ENCODE measurements around the gene ALKBH4. TPM values are rescaled to one million over a fixed set of nuclear protein-coding genes. Genes with fewer than 3 reads are reported as not detected.
"Not testable (repeated sequence)": the region's sequence is repeated elsewhere in the genome, so short reads cannot be mapped to it uniquely, and the experiment has no call there.

Gene ALKBH4
- total and polyA plus RNA-seq, 2 of the 8 experiments (the other 6 are each of a cell fraction or from before 2014, with no cell fraction given) = 10.2 to 16.6 TPM

GRCh38 chr7:102454932-102455331, 9.7 kb downstream of the ALKBH4 start:
- H2BK20ac ChIP-seq (ENCODE audit: low read length); DNase-seq (ENCODE audit: low read depth in 1 of 2, low spot score in 2 of 2); H2BK15ac ChIP-seq (ENCODE audit: low read length); H3K4me3 ChIP-seq (ENCODE audit: extremely low read depth in 1 of 4, insufficient read depth in 2 of 4, low read depth in 3 of 4, low read length in 4 of 4); H4K20me1 ChIP-seq (replicated peaks in 1 of 2; ENCODE audit: control insufficient read depth in 1 of 2, insufficient read depth in 2 of 2, low read length in 2 of 2); H3K4ac ChIP-seq (replicated peaks; ENCODE audit: insufficient read length, low read depth, low read length); H2BK5ac ChIP-seq (ENCODE audit: low read depth, low read length); H3K14ac ChIP-seq (ENCODE audit: insufficient read length); H3K56ac ChIP-seq (replicated peaks; ENCODE audit: insufficient read length, low read depth, low read length); H3K4me1 ChIP-seq (replicated peaks in 1 of 4; ENCODE audit: control insufficient read depth in 3 of 4, insufficient read depth in 4 of 4, low read length in 3 of 4); H2BK120ac ChIP-seq (replicated peaks; ENCODE audit: low read depth, low read length); H4K5ac ChIP-seq (ENCODE audit: insufficient read length, low read depth, low read length); H3K9ac ChIP-seq (replicated peaks in 1 of 4; ENCODE audit: extremely low read depth in 1 of 4, low read depth in 3 of 4, low read length in 3 of 4); H2AK5ac ChIP-seq (ENCODE audit: low read depth, low read length); H3K79me1 ChIP-seq (ENCODE audit: low read depth, low read length); H3K27ac ChIP-seq (ENCODE audit: low read depth, low read length); H4K8ac ChIP-seq (ENCODE audit: extremely low read depth, insufficient read depth, low read length); H3K9me3 ChIP-seq (ENCODE audit: insufficient read depth in 2 of 2, low read depth in 1 of 2, low read length in 1 of 2); FAIRE-seq; H4K91ac ChIP-seq (replicated peaks; ENCODE audit: insufficient read length, low read length); H3K23ac ChIP-seq (ENCODE audit: insufficient read length); H2AFZ ChIP-seq (ENCODE audit: low read length); H3K79me2 ChIP-seq (ENCODE audit: control insufficient read depth in 1 of 2, insufficient read depth in 2 of 2, low read length in 2 of 2); H3K27me3 ChIP-seq (replicated peaks in 1 of 4; ENCODE audit: control insufficient read depth in 3 of 4, extremely low read depth in 1 of 4, insufficient read depth in 3 of 4, low read length in 3 of 4); H3K18ac ChIP-seq (ENCODE audit: extremely low read depth, low read length); H3K4me2 ChIP-seq (ENCODE audit: insufficient read depth in 1 of 2, low read depth in 2 of 2, low read length in 2 of 2); H3K23me2 ChIP-seq (ENCODE audit: low read depth, low read length); H2BK12ac ChIP-seq (ENCODE audit: low read depth, low read length): not testable (repeated sequence)
- POLR2A ChIA-PET (ENCODE audit: partially characterized antibody) = interaction anchor here (1.3 to 4.5 kb wide), 6 partner anchors 8 to 59 kb away, joined by 3 to 27 read pairs (median 6); partner anchors contain the start of genes ALKBH4, LRWD1 and PRKRIP1
- WGBS, 2 experiments (ENCODE audit: extremely low coverage in 1 of 2, insufficient coverage in 1 of 2, insufficient read length in 1 of 2, insufficient replicate concordance in 2 of 2, low coverage in 1 of 2, low lambda C conversion rate in 2 of 2, missing lambda C conversion rate in 1 of 2) = 92% methylated on average over 10 of the region's 10 CpGs; no CpG with 5 or more reads in 1 of the 2 experiments
- CTCF ChIA-PET (ENCODE audit: partially characterized antibody) = interaction anchor here (0.8 to 1.0 kb wide), 2 partner anchors 15 to 145 kb away, joined by 3 to 4 read pairs; no protein-coding TSS in a partner anchor
- H3K36me3 ChIP-seq (ENCODE audit: control insufficient read depth in 2 of 4, insufficient read depth in 4 of 4, low read length in 3 of 4) = peaks cover 7 to 22% (median 17%) of the 10 kb centered on the region in 4 experiments; a peak in 5 of 8 replicates
